ACC112 (cell line): ENCODE measurements around the gene UGT1A1.
"Not testable (repeated sequence)": the region's sequence is repeated elsewhere in the genome, so short reads cannot be mapped to it uniquely, and the experiment has no call there.

ENCODE experiments used
- H2AFZ ChIP-seq: fragments of 200-600 bp; sonication (generic); one replicate; pipeline ENCODE4 v1.6.0; 2017; ENCODE audit warnings: antibody characterized with exemption, low read length; ENCODE audit not compliant: unreplicated experiment
- H3K27ac ChIP-seq: fragments of 200-600 bp; sonication (generic); 2 replicates; pipeline ENCODE4 v1.5.1; 2014; ENCODE audit warnings: low read depth, mild to moderate bottlenecking, antibody characterized with exemption, low read length, moderate library complexity
- H3K27me3 ChIP-seq: fragments of 200-600 bp; sonication (generic); 2 replicates; pipeline ENCODE4 v1.6.1; 2014; ENCODE audit warnings: mild to moderate bottlenecking, antibody characterized with exemption, low read length, moderate library complexity, mixed read lengths; ENCODE audit not compliant: insufficient read depth
- H3K36me3 ChIP-seq: fragments of 200-600 bp; sonication (generic); 2 replicates; pipeline ENCODE4 v1.6.1; 2016; ENCODE audit warnings: mild to moderate bottlenecking, antibody characterized with exemption, low read length, moderate library complexity, mixed read lengths; ENCODE audit not compliant: insufficient read depth
- H3K4me1 ChIP-seq: fragments of 200-600 bp; sonication (generic); one replicate; pipeline ENCODE4 v1.6.1; 2016; ENCODE audit warnings: low read length, mixed read lengths; ENCODE audit not compliant: insufficient read depth, unreplicated experiment, control insufficient read depth
- H3K4me3 ChIP-seq: fragments of 200-600 bp; sonication (generic); 2 replicates; pipeline ENCODE4 v1.5.1; 2014; ENCODE audit warnings: mild to moderate bottlenecking, low read depth, low read length
- H3K79me2 ChIP-seq: fragments of 200-600 bp; sonication (generic); one replicate; pipeline ENCODE4 v1.6.0; 2016; ENCODE audit warnings: low read length; ENCODE audit not compliant: control insufficient read depth, unreplicated experiment, insufficient read depth

The UGT1A1 gene

GRCh38 chr2:233745073-233745755 lies 14.9 kb upstream of the UGT1A1 start:
- H2AFZ ChIP-seq, result no peak overlapping the region
- no peak overlapping the region for H3K4me3 ChIP-seq
- no peaks in the 10 kb centered on the region for H3K36me3 ChIP-seq
- peaks cover 57% of the 10 kb centered on the region for H3K27me3 ChIP-seq
- H3K4me1 ChIP-seq, result no peaks in the 10 kb centered on the region
- H3K79me2 ChIP-seq, result no peaks in the 10 kb centered on the region
- H3K27ac ChIP-seq, result no peak overlapping the region

DNA sequence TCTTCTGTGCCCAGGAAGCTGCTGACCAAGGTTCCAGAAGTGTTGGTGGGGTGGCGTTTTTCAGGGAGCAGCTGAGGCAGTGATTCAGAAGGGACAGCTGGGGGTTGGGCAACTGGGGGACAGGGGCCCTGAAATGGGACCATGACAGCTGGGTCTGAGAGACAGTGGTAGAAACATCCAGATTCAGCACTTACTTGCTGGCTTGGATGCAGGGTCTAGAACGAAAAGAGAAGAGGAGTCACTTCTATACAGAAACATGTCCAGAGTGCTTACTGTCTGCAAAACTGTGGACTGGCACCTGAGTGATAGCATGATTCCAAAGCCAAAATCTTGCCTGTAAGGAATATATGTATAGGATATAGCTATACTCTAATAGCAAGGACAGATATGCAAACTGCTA lies 14.2 kb upstream of the UGT1A1 start:
- H3K4me1 ChIP-seq, H3K27ac ChIP-seq: not testable (repeated sequence)

DNA sequence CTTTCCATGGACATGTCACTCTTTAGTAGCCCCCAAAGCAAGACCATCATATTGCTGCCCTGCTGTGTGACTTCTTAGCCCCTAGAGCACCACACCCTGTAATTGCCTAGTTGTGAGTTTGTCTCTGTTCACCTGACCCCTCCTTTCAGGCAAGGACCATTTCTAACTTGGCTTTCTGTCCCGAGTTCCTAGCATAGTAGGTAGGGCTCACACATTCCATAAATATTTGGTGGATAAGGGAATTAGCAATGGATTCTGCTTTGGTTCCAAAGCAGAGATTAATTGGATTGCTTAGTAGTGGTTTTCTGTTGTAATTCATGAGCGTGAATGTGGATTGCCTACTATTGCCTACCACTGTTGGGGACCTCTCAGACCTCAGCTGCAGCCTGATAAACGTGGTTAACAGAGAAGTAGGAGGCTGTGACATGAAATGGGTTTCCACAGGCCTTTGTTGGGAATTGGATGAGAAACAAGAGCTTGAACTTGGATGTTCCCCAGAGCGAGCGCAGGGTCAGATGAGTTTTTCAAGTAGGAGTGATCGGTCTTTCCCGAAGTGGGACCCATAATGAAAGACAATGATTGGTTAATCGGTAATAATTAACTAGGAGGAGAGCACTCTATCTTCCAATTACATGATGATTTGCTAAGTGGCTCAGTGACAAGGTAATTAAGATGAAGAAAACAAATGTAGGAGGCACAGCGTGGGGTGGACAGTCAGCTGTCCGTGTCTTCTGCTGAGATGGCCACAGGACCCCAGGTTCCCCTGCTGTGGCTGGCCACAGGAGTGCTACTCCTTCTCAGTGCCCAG lies 13.4 kb upstream of the UGT1A1 start:
- Histone ChIP-seq H3K36me3 (no peaks in the 10 kb centered on the region), H3K27ac (no peak overlapping the region), H3K4me3 (no peak overlapping the region), H3K79me2 (no peaks in the 10 kb centered on the region), H2AFZ (no peak overlapping the region), H3K27me3 (peaks cover 43% of the 10 kb centered on the region), H3K4me1 (no peaks in the 10 kb centered on the region)

More for the DNA sequence above, 14.2 kb upstream of the UGT1A1 start:
- peaks cover 51% of the 10 kb centered on the region for H3K27me3 ChIP-seq
- H2AFZ ChIP-seq, H3K4me3 ChIP-seq, H3K36me3 ChIP-seq, H3K79me2 ChIP-seq: not testable (repeated sequence)

- Histone ChIP-seq H3K27ac (no peak overlapping the region), H3K79me2 (no peaks in the 10 kb centered on the region), H3K4me1 (no peaks in the 10 kb centered on the region), H3K36me3 (no peaks in the 10 kb centered on the region), H3K27me3 (peaks cover 38% of the 10 kb centered on the region), H2AFZ (no peak overlapping the region), H3K4me3 (no peak overlapping the region)
Observed at GRCh38 chr2:233747283-233747544, 12.9 kb upstream of the UGT1A1 start.

GRCh38 chr2:233750689-233751088 lies 9.4 kb upstream of the UGT1A1 start:
- H3K4me3 ChIP-seq, H3K27ac ChIP-seq, H3K79me2 ChIP-seq, H3K36me3 ChIP-seq, H3K4me1 ChIP-seq, H2AFZ ChIP-seq: not testable (repeated sequence)
- peaks cover 37% of the 10 kb centered on the region for H3K27me3 ChIP-seq

GRCh38 chr2:233751212-233752009 lies 8.7 kb upstream of the UGT1A1 start:
- H2AFZ ChIP-seq, H3K4me1 ChIP-seq, H3K27ac ChIP-seq, H3K4me3 ChIP-seq, H3K79me2 ChIP-seq, H3K36me3 ChIP-seq: not testable (repeated sequence)
- H3K27me3 ChIP-seq, result peaks cover 30% of the 10 kb centered on the region

DNA sequence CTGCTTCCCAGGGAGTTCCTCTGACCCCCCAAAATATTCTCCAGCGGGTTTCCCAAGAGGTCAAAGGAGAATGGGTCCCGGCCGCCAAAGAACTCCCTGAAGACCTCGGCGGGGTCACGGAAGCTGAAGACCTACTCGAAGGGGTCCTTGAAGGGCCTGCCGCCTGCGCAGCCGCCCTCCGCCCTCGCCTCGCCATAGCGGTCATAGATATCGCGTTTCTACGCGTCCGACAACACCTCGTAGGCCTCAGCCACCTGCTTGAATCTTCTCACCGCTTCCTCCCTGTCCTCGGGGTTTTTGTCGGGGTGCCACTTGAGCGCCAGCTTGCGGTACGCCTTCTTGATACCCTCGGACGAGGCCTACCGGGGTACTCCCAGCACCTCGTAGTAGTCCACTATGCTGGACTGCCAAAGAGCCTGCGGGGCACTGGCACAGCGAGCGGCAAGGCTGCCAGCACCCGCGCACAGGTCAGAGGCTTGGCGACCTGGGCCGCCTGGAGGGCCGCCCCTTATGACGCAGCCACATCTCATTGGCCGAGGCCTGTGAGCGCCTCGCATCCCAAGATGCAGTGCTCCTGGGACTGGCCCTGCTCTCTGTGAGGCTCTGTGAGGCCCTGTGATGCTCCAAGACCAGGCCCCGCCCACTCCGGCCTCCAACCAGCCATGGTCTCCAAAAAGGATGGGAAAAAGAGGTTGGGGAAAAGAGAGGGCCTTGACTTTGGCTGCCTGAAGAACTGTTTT lies 5.0 kb upstream of the UGT1A1 start:
- Histone ChIP-seq H2AFZ (no peak overlapping the region), H3K27ac (no peak overlapping the region), H3K79me2 (no peaks in the 10 kb centered on the region), H3K4me3 (no peak overlapping the region), H3K27me3 (peaks cover 8% of the 10 kb centered on the region; the same call in 1 of the 2 replicates), H3K36me3 (no peaks in the 10 kb centered on the region), H3K4me1 (no peaks in the 10 kb centered on the region)

GRCh38 chr2:233756429-233757081 lies 3.5 kb upstream of the UGT1A1 start:
- H3K4me1 ChIP-seq, result no peaks in the 10 kb centered on the region
- no peaks in the 10 kb centered on the region for H3K79me2 ChIP-seq
- peaks cover 8% of the 10 kb centered on the region; the same call in 1 of the 2 replicates for H3K27me3 ChIP-seq
- no peaks in the 10 kb centered on the region for H3K36me3 ChIP-seq
- no peak overlapping the region for H2AFZ ChIP-seq
- no peak overlapping the region for H3K4me3 ChIP-seq
- H3K27ac ChIP-seq, result no peak overlapping the region

GRCh38 chr2:233758141-233758540 lies 1.9 kb upstream of the UGT1A1 start:
- Histone ChIP-seq H3K79me2 (no peaks in the 10 kb centered on the region), H3K36me3 (no peaks in the 10 kb centered on the region), H3K27ac (no peak overlapping the region), H2AFZ (no peak overlapping the region), H3K27me3 (peaks cover 8% of the 10 kb centered on the region; the same call in 1 of the 2 replicates), H3K4me1 (no peaks in the 10 kb centered on the region), H3K4me3 (no peak overlapping the region)

DNA sequence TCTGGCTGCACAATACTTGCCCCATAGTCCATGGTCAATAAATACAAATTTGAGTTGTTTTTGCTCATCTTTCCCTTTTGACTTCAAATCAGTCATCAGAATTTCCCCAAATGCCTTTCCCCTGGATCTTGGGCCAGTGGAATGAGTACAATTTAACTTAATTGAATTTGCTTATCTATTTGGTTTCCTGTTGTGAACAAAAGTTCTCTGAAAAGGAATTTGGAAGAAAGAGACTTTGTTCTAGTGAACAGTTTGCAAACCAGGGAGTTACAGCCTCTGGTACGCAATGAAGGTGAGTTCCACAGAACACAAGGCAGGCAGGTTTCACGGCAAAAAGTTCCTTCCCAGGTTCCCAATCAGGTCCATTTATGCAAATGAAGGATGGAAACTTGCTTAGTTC lies 1.2 kb upstream of the UGT1A1 start:
- Histone ChIP-seq H3K4me3 (no peak overlapping the region), H3K79me2 (no peaks in the 10 kb centered on the region), H3K27ac (no peak overlapping the region), H3K36me3 (no peaks in the 10 kb centered on the region), H3K27me3 (peaks cover 2% of the 10 kb centered on the region; the same call in 1 of the 2 replicates), H2AFZ (no peak overlapping the region), H3K4me1 (peaks cover 3% of the 10 kb centered on the region)
